NCI-H510A treated with DMSO at 0.1 percent for 48 hours (cell line): ENCODE measurements around the gene SEMA6A.
A peak's percentile ranks its signal among the peaks of the same experiment; 100 is the strongest.

ENCODE experiments used
- DNase-seq: peaks from one replicate; lab custom pipeline; 2025; lab: John Stamatoyannopoulos, UW

Gene SEMA6A

GRCh38 chr5:116437922-116438578 is 136.6 kb downstream of the SEMA6A start:
- no peak for DNase-seq

- no peak for DNase-seq
These were observed 137.3 kb downstream of the SEMA6A start for GRCh38 chr5:116437351-116437705.

GRCh38 chr5:116436674-116437350 is 137.8 kb downstream of the SEMA6A start:
- no peak for DNase-seq

- no peak for DNase-seq
These were observed 145.7 kb downstream of the SEMA6A start for GRCh38 chr5:116428966-116429365.

- no peak for DNase-seq
These were observed 146.2 kb downstream of the SEMA6A start for GRCh38 chr5:116428413-116428812.

- peak; percentile 15 for DNase-seq
These were observed 149.7 kb downstream of the SEMA6A start for GRCh38 chr5:116424951-116425350.

- no peak for DNase-seq
These were observed 150.4 kb downstream of the SEMA6A start for GRCh38 chr5:116424258-116424615.

- DNase-seq, result no peak
These were observed 150.9 kb downstream of the SEMA6A start for GRCh38 chr5:116423587-116424257.

- no peak for DNase-seq
These were observed 151.5 kb downstream of the SEMA6A start for GRCh38 chr5:116423141-116423540.

- no peak for DNase-seq
These were observed 153.5 kb downstream of the SEMA6A start for GRCh38 chr5:116421080-116421629.

GRCh38 chr5:116420540-116420939 is 154.1 kb downstream of the SEMA6A start:
- peak; percentile 49 for DNase-seq

- DNase-seq, result peak; percentile 39
These were observed 155.4 kb downstream of the SEMA6A start for GRCh38 chr5:116419258-116419657.

GRCh38 chr5:116418774-116419173 is 155.8 kb downstream of the SEMA6A start:
- DNase-seq, result no peak

- DNase-seq, result no peak
These were observed 156.6 kb downstream of the SEMA6A start for GRCh38 chr5:116418016-116418415.

- DNase-seq, result no peak
These were observed 158.6 kb downstream of the SEMA6A start for GRCh38 chr5:116415989-116416388.

- no peak for DNase-seq
These were observed 159.4 kb downstream of the SEMA6A start for GRCh38 chr5:116415182-116415581.

- no peak for DNase-seq
These were observed 163.5 kb downstream of the SEMA6A start for GRCh38 chr5:116411101-116411571.

- DNase-seq, result no peak
These were observed 164.2 kb downstream of the SEMA6A start for GRCh38 chr5:116410336-116410890.

GRCh38 chr5:116409591-116410296 is 164.9 kb downstream of the SEMA6A start:
- no peak for DNase-seq

- DNase-seq, result no peak
These were observed 168.1 kb downstream of the SEMA6A start for GRCh38 chr5:116406306-116407041.

GRCh38 chr5:116404792-116405191 is 169.8 kb downstream of the SEMA6A start:
- DNase-seq, result no peak
